PFSK-1 (cell line): ENCODE measurements around the gene SMARCA4.

Experiments used
- FOXP2 ChIP-seq: optimal IDR thresholded peaks from 2 replicates; pipeline ENCODE3; 2011; ENCODE audit warnings: borderline replicate concordance, control low read depth, inconsistent platforms; ENCODE audit not compliant: insufficient read depth; ENCODE audit errors: extremely low read length, extremely low read depth
- POLR2AphosphoS5 ChIP-seq: IDR thresholded peaks from 2 replicates; pipeline ENCODE4 v1.6.1; 2012; ENCODE audit warnings: low read depth, mild to moderate bottlenecking, control low read depth, low read length, moderate library complexity
- SIN3A ChIP-seq: IDR thresholded peaks from 2 replicates; pipeline ENCODE4 v1.6.1; 2012; ENCODE audit warnings: mild to moderate bottlenecking, low read length, moderate library complexity, borderline replicate concordance; ENCODE audit not compliant: insufficient read depth
- TAF1 ChIP-seq: IDR thresholded peaks from 2 replicates; pipeline ENCODE4 v1.6.1; 2012; ENCODE audit warnings: low read length, control low read depth, borderline replicate concordance; ENCODE audit not compliant: insufficient read depth
- TF ChIP-seq, protein P1 (sequence below), 2 experiments: IDR thresholded peaks; 2 replicates each; pipeline versions ENCODE4 v1.6.1 to v1.8.0; 2011 to 2012; ENCODE audit warnings: low read depth in 2 of 2, low read length in 2 of 2, control low read depth in 1 of 2, inconsistent platforms in 1 of 2, mild to moderate bottlenecking in 1 of 2, moderate library complexity in 1 of 2; ENCODE audit not compliant: insufficient read depth in 1 of 2

Gene SMARCA4

DNA sequence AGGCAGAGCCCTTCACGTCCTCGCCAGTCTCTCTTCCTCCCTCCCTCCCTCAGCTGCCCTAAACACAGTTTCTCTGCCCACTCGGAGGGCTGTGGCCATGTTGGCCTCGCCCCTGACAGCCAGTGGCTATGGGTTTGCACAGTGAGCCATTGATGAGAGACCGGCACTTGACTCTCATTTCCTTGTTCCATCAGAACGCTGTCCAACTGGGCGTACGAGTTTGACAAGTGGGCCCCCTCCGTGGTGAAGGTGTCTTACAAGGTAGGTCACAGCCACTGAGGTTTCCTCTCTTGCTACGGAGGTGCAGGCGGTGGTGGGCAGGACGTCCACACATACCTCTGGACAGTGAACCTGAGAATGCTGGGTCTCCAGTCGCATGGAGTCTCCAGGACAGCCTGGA lies 57.9 kb downstream of the SMARCA4 start:
- no peak for TF ChIP-seq SIN3A
- no peak for TF ChIP-seq POLR2AphosphoS5
- TF ChIP-seq, protein P1, sequence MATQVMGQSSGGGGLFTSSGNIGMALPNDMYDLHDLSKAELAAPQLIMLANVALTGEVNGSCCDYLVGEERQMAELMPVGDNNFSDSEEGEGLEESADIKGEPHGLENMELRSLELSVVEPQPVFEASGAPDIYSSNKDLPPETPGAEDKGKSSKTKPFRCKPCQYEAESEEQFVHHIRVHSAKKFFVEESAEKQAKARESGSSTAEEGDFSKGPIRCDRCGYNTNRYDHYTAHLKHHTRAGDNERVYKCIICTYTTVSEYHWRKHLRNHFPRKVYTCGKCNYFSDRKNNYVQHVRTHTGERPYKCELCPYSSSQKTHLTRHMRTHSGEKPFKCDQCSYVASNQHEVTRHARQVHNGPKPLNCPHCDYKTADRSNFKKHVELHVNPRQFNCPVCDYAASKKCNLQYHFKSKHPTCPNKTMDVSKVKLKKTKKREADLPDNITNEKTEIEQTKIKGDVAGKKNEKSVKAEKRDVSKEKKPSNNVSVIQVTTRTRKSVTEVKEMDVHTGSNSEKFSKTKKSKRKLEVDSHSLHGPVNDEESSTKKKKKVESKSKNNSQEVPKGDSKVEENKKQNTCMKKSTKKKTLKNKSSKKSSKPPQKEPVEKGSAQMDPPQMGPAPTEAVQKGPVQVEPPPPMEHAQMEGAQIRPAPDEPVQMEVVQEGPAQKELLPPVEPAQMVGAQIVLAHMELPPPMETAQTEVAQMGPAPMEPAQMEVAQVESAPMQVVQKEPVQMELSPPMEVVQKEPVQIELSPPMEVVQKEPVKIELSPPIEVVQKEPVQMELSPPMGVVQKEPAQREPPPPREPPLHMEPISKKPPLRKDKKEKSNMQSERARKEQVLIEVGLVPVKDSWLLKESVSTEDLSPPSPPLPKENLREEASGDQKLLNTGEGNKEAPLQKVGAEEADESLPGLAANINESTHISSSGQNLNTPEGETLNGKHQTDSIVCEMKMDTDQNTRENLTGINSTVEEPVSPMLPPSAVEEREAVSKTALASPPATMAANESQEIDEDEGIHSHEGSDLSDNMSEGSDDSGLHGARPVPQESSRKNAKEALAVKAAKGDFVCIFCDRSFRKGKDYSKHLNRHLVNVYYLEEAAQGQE (IDR thresholded peaks at IDR 0.05; ENCODE audit: insufficient read depth in 1 of 2, low read depth in 2 of 2, low read length in 2 of 2): no peak
- TF ChIP-seq FOXP2: no peak
- no peak for TF ChIP-seq TAF1

DNA sequence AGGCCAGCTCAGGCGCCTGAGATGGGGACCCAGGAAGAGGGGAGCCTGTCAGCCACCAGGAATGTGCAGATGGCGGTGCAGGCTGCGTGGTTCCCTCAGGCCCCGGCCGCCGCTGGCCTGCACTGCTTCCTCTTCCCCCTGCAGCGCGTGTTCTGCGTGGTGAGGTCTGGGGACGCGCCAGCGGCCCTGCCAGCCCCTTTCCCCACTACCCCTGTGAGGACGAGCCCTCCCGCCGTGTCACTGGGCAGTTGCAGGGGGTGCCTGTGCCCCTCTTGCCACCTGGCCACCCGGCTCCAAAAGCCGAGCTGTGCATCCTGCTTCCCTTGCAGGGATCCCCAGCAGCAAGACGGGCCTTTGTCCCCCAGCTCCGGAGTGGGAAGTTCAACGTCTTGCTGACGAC lies 58.4 kb downstream of the SMARCA4 start:
- no peak for TF ChIP-seq POLR2AphosphoS5
- TF ChIP-seq TAF1: no peak

DNA sequence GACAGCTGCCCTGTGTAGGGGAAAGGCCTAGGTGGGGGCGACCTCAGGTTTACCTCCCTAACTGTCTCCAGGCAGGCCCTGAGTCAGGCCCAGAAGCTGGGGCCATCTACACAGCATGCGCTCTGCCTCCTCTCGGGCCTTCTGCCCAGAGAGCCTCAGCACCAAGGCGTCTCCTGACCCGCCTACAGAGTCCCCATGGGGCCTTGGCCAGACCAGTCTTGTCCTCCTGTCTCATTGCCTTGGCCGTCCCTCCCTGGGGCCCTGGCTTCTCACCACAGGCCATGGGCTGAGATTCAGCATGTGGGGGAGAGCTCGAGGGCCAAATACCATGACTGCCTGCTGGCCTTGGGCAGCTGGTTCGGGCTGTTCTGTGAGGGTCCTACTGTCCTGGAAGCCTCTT lies 59.0 kb downstream of the SMARCA4 start:
- TF ChIP-seq, protein P1 (IDR thresholded peaks at IDR 0.05; ENCODE audit: insufficient read depth in 1 of 2, low read depth in 2 of 2, low read length in 2 of 2): no peak
- TF ChIP-seq POLR2AphosphoS5 (no peak), FOXP2 (no peak), TAF1 (no peak), SIN3A (no peak)

DNA sequence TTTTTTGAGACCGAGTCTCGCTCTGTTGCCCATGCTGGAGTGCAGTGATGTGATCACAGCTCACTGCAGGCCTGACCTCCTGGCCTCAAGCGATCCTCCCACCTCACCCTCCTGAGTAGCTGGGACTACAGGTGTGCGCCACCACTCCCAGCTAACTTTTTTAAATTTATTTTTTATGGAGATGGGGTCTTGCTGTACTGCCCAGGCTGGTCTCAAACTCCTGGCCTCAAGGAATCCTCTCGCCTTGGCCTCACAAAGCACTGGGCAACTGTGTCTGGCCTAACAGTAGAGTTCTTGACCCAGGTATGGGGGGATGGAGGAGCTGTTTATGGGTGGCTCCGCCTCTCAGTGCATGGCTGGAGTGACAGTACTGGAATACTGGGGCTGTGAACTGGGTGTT lies 59.6 kb downstream of the SMARCA4 start:
- TF ChIP-seq FOXP2 (no peak), POLR2AphosphoS5 (no peak), TAF1 (no peak), SIN3A (no peak)
- TF ChIP-seq, protein P1 (IDR thresholded peaks at IDR 0.05; ENCODE audit: insufficient read depth in 1 of 2, low read depth in 2 of 2, low read length in 2 of 2): no peak

DNA sequence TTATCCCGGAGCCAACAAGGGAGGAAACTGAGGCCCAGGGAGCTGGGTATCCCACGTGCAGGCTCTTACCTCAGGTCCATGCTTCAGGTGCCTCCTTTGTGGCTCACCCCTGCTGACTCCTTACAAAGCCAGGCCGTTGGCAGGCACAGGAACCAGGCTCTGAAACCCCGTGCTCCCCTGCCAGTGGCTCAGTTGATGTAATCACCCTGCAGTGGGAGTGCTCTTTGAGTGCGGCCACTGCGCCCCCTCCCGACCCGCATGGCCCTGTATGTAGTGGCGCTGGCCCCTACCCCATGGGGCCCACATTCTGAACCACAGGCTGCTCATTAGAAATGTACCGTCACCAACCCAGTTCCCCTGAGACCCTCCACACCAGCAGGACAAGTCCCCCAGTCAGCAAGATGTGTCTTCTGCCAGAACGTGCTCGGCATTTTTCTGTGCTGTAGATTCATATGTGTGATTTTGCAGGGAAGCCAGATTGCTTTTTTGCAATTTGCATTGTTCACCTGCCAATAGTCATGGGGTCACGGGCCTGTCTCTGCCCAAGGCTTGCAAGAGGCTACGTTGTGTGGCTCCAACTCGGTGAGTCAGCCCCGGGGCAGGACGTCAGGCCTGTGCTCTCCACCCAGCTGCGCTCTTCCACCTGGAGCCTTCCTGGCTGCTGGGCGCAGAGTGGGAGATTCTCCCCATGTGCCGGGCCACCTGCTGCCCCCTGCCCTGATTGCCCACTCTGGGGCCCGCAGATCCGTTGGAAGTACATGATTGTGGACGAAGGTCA lies 60.3 kb downstream of the SMARCA4 start:
- TF ChIP-seq POLR2AphosphoS5 (no peak), FOXP2 (no peak), SIN3A (no peak), TAF1 (no peak)
- TF ChIP-seq, protein P1 (IDR thresholded peaks at IDR 0.05; ENCODE audit: insufficient read depth in 1 of 2, low read depth in 2 of 2, low read length in 2 of 2): no peak
